Esophagus muscularis mucosa (tissue), 4 donors: ENCODE measurements around the gene TMC5.
"Not testable (repeated sequence)": the region's sequence is repeated elsewhere in the genome, so short reads cannot be mapped to it uniquely, and the experiment has no call there.

Experiments
- CTCF ChIP-seq, 3 experiments: fragments of 200-600 bp in 2 of 3; fragments of 450-650 bp in 1 of 3; sonication (generic) in 2 of 3; IDR thresholded peaks; one replicate each; pipeline ENCODE4 v1.5.1; 2017 to 2019; ENCODE audit warnings: antibody characterized with exemption in 3 of 3, mild to moderate bottlenecking in 2 of 3, moderate library complexity in 1 of 3
- EP300 ChIP-seq: sonication (generic); formaldehyde crosslinking; IDR thresholded peaks from one replicate; pipeline ENCODE4 v1.6.1; 2017; ENCODE audit warnings: antibody characterized with exemption
- POLR2AphosphoS5 ChIP-seq, 2 donors: sonication (generic); formaldehyde crosslinking; IDR thresholded peaks; one replicate each; pipeline ENCODE4 v1.6.1; 2017; ENCODE audit warnings: antibody characterized with exemption in 2 of 2

GRCh38 chr16:19395646-19396267 lies 21.9 kb upstream of the TMC5 start:
- TF ChIP-seq CTCF (IDR thresholded peaks at IDR 0.05); POLR2AphosphoS5 (IDR thresholded peaks at IDR 0.05); EP300: not testable (repeated sequence)
